Measurements from ENCODE around the gene PRIM2.
"Not testable (repeated sequence)": the region's sequence is repeated elsewhere in the genome, so short reads cannot be mapped to it uniquely, and the experiment has no call there.

The PRIM2 gene

DNA sequence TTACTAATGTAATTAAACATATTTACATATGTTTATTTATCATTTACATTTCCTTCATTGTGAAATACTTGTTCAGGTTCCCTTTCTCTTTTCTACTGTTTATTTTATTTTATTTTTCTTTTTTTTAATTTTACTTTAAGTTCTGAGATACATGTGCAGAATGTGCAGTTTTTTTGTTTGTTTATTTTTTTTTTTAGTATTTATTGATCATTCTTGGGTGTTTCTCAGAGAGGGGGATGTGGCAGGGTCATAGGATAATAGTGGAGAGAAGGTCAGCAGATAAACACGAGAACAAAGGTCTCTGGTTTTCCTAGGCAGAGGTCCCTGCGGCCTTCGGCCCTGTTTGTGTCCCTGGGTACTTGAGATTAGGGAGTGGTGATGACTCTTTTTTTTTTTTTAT is 8.7 kb upstream of the PRIM2 start:
- DNase-seq (ENCODE audit: low read depth in 2 of 2) = not testable (repeated sequence)

DNA sequence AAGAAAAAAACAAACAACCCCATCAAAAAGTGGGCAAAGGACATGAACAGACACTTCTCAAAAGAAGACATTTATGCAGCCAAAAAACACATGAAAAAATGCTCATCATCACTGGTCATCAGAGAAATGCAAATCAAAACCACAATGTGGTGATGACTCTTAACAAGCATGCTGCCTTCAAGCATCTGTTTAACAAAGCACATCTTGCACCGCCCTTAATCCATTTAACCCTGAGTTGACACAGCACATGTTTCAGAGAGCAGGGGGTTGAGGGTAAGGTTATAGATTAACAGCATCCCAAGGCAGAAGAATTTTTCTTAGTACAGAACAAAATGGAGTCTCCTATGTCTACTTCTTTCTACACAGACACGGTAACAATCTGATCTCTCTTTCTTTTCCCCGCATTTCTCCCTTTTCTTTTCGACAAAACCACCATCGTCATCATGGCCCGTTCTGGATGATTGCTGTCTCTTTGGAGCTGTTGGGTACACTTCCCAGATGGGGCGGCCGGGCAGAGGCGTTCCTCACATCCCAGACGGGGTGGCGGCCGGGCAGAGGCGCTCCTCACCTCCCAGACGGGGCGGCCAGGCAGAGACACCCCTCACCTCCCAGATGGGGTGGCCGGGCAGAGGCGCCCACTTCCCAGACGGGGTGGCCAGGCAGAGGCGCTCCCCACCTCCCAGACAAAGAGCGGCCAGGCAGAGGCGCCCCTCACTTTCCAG is 7.2 kb upstream of the PRIM2 start:
- DNase-seq (ENCODE audit: low read depth in 2 of 2) = not testable (repeated sequence)

DNA sequence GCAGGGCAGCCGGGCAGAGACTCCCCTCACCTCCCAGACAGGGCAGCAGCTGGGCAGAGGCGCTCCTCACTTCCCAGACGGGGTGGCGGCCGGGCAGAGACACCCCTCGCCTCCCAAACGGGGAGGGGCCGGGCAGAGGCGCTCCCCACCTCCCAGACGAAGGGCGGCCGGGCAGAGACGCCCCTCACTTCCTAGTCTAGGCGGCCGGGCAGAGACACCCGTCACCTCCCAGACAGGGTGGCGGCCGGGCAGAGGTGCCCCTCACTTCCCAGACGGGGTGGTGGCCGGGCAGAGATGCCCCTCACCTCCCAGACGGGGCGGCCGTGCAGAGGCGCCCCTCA is 6.6 kb upstream of the PRIM2 start:
- DNase-seq (ENCODE audit: low read depth in 2 of 2) = no peak

DNA sequence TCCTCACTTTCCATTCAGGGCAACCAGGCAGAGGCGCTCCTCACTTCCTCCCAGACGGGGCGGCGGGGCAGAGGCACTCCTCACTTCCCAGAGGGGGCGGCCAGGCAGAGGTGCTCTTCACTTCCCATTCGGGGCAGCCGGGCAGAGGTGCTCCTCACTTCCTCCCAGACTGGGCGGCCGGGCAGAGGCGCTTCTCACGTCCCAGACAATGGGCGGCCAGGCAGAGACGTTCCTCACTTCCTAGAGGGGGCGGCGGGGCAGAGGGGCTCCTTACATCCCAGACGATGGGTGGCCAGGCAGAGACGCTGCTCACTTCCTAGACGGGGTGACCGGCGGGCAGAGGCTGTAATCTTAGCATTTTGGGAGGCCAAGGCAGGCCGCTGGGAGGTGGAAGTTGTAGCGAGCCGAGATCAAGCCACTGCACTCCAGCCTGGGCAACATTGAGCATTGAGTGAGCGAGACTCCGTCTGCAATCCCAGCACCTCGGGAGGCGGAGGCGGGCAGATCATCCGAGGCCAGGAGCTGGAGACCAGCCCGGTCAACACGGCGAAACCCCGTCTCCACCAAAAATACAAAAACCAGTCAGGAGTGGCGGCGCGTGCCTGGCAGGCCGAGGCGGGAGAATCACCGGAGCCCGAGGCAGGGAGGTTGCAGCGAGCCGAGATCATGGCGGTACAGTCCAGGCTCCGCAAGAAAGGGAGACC is 6.0 kb upstream of the PRIM2 start:
- DNase-seq (ENCODE audit: low read depth in 2 of 2) = not testable (repeated sequence)

DNA sequence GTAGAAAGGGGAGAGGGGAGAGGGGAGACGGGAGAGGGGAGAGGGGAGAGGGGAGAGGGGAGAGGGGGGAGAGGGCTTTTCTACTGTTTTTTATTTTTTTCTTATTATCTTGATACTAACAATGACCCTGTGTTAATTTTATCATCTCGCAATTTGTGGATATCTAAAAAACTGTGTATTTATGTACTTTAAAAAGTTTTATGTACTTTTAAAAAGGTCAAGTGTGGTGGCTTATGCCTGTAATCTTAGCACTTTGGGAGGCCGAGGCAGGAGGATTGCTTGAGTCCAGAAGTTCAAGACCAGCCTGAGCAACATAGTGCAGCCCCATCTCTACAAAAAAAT is 5.5 kb upstream of the PRIM2 start:
- DNase-seq (ENCODE audit: low read depth in 2 of 2) = no peak

DNA sequence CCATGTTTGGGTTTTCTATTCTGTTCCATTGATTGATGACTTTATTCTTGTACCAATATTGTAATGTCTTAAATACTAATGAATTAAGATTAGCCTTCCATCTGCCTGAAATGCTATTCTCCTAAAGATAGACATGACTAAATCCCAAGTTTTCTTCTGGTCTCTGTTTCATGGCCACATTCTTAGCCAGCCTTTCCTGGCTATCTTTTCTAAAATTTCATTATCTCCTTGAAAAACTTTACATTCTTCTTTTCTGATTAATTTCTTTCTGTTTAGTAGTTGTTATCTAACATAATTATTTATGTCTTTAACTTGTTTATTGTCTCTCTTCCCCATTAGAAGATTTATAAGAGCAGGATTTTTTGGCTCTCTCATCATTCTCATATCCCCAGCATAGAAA is 4.4 kb upstream of the PRIM2 start:
- no peak for DNase-seq (ENCODE audit: low read depth in 2 of 2)

DNA sequence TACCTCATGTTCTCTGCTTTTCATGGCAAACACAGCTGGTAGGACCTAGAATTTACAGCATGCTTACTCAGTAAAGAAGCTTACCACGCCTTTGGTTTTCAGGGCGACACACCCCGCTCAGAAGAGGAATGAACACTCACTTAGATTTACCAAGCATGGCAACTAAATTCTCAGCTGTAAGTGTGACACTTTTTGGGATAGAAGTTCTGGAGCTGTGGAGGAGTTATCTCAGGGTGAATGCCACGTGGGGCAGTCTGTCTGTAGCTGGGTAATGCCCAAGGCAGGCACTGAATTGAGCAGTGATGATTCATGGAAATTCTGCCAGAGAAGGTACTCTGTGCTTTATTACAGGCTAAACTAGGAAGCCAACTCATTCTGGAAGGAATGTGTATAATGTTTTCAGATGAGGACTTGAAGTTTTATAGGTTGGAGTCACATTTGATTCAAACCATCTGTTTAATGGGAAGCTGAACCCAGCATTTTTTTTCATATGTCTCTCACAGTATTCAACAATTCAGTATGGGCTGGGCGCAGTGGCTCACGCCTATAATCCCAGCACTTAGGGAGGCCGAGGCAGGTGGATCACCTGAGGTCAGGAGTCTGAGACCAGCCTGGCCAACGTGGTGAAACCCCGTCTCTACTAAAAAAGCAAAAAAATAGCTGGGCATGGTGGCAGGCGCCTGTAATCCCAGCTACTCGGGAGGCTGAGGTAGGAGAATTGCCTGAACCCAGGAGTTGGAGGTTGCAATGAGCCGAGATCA is 3.5 kb upstream of the PRIM2 start:
- DNase-seq (ENCODE audit: low read depth in 2 of 2) = no peak

DNA sequence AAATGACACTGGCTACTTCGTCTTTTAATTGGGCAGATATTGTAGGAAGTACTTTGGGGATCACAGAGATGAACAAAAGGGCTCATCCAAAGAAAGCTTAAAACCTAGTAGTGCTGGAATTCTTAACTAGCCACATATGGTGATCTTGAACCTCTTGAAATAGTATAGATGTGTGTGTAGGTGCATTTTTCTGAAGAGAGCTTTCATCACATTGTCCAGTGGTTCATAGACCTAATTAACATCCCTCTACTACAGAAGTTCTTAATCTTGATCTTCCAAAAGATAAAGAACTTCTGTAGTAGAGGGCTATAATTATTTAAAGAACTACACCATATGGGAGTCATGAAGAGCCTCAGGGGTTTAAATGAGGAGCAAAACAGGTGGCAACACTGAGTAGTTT is 2.3 kb upstream of the PRIM2 start:
- DNase-seq (ENCODE audit: low read depth in 2 of 2) = no peak

DNA sequence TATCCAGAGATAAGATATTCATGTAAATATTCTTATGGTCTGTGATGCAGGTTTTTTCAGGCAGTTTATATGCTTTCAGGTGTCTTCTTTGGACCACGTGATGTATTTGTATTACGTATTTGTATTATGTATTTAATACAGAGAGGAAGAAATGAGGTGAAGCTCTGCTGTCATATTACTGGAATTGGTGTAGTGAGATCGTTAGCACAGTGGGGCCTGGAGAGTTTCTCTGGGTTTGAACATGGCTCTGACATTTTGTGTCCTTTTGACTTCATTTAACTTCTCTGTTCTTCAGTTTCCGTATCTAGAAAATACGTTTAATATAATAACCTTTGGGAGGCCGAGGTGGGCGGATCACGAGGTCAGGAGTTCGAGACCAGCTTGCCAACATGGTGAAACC is 1.6 kb upstream of the PRIM2 start:
- no peak for DNase-seq (ENCODE audit: low read depth in 2 of 2)

DNA sequence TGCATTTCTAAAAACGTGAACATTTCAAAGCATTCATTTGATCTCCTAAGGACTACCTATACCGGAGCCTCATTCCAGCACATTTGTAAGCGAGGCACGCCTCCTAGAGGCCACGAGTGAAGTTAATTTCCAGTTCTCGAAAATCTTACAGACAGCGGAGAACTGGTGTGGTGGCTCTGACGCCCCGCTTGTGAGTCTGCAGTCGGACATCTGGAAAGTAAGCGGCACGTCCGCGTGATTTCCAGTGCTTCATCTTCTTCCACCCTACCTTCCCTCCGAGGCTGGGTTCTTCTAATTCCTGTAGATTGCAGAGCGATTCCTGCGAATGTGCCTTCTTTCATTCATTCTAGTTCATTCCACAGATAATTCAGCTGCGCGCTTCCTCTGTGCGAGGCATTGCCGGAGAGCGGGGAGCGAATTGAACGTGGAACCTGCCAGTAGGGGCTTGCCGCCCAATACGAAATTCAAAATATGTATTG is 810 bp upstream of the PRIM2 start:
- peak; percentile 71 to 76 for DNase-seq (ENCODE audit: low read depth in 2 of 2)

DNA sequence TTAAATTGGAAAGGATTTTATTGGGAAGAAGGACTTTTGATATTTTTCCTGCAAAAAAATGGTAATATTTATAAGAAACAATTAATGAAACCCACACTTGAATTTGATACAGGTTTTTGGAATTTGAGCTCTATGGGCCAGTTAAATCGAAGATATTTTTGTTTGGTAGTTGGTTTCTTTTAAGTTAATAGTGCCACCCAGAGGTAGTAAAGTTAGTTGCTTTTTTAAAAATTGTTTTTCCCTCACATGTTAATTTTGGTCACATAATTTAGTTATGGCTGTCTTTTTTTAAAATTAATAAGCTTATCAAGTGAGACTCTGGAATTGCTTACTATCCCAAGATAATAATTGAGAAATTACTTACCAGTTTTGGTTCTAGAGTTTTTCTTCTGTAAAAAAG is 7.1 kb downstream of the PRIM2 start:
- DNase-seq (ENCODE audit: low read depth in 2 of 2) = no peak

DNA sequence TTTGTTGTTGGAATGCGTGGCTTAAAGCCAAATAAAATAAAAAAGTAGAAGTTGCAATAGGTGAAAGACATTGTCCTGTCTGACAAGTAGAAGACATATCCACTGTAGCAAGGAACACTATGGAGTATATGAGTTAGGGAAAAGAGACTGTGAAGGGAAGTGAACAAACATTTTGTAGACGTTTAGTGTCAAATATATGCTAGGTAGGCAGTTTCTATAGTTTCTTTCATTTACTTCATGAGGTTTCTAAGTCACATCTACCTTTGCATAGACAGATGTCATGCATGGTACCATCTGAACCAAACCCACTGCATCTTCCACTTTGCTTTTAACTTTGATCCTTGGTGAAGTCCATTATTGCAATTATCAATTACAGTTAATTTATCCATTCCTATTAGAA is 9.9 kb downstream of the PRIM2 start:
- DNase-seq (ENCODE audit: low read depth in 2 of 2) = no peak

DNA sequence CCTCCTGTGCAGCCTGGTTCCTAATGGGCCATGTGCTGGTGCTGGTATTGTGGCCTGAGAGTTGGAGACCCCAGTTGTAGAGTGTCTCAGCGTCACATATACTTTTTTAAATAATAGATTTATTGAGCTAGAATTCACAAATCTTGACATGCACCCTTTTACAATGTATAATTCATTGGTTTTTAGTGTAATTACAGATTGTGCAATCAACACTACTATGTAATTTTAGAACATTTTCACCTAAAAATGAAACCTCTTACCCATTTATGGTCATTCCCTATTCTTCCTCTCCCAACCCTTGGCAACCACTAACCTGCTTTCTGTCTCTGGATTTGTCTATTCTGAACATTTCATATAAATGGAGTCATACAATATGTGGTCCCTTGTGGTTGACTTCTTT is 10.6 kb downstream of the PRIM2 start:
- no peak for DNase-seq (ENCODE audit: low read depth in 2 of 2)

DNA sequence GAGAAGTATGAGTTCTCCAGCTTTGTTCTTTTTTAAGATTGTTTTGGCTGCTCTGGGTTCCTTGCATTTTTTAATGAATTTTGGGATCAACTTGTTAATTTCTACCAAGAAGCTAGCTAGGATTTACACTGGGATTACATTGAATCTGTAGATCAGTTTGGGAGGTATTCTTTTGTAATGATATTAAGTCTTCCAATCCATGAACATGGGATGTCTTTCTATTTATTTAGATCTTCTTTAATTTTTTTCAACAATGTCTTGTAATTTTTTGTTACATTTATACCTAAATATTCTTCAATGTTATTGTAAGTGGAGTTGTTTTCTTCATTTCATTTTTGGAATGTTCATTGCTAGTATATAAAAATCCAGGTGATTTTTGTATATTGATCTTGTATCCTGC is 12.5 kb downstream of the PRIM2 start:
- no peak for DNase-seq (ENCODE audit: low read depth in 2 of 2)

DNA sequence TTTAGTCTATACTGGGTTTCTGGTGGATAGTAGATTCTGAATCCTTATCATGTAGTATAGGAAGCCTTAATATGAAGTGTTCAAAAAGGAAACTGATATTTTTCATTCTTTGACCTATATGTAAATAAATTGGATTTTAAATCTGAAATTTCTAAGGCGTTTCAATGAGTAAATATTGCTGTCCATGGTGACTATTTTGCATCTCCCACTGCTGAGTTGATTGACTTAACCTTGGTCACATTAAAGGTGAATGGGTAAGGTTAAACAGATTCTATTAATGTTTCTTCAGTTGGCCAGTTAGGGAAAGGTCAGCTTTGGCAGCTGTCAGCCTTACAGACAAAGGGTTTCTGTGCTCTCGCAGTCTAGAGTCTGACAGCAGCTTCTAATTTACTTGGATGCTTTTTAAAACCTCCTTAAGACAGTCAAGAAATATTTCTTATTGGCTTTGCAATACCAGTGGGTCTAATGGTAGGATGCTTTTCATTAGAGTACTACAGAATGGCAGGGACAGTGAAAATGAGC is 24.8 kb downstream of the PRIM2 start:
- DNase-seq (ENCODE audit: low read depth in 2 of 2) = no peak

DNA sequence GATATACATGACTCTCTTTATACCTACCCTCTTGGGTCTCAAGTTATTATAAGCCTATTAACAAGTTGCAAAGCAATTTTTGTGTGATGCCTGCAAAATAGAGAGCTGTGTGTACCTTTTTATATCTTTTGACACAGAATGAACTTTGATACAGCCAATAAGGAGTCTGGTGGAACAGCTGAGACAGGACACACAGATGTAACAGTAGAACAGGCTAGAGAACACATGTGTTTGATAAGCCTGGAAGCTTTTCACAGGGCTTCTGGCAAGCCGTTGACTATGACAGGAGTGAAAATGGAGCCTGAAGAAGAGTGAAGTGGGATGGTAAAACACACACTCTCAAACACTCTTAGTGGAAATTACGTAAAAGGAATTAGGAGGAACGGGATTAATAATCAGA is 25.9 kb downstream of the PRIM2 start:
- not testable (repeated sequence) for DNase-seq (ENCODE audit: low read depth in 2 of 2)

DNA sequence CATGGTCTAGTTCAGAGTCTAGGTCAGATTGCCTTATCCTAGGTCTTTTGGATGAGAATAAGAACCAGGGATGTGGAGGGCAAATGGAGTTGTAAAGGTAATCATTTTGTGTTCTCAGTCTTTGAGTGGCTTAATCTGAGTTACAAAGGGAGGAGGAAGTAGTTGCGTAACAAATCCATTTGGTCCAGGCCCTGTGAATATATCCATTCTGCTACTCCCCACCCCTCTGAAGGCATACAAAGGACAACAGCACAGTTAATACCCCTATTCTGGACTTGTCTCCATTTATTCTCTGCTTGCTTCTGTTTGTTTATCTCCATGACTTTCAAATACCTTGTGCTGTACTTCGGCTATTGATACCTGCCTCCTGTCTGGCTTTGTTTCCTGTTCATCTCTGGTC is 29.3 kb downstream of the PRIM2 start:
- not testable (repeated sequence) for DNase-seq (ENCODE audit: low read depth in 2 of 2)

DNA sequence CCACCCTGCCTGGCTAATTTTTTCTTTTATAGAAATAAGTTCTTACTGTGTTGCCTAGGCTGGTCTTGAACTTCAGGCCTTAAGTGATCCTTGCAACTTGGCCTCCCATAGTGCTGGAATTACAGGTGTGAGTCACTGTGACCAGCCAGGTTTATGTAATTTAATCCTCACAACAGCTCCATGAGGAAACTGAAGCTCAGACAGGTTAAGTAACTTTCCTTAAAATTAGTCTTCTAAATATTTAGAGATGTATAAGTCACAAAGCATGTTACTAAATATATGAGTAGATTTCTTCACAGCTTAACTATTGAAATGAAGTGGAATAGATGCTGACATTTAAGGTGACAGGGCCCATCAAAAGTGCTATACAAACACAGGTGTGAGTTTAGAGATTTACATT is 30.2 kb downstream of the PRIM2 start:
- not testable (repeated sequence) for DNase-seq (ENCODE audit: low read depth in 2 of 2)

DNA sequence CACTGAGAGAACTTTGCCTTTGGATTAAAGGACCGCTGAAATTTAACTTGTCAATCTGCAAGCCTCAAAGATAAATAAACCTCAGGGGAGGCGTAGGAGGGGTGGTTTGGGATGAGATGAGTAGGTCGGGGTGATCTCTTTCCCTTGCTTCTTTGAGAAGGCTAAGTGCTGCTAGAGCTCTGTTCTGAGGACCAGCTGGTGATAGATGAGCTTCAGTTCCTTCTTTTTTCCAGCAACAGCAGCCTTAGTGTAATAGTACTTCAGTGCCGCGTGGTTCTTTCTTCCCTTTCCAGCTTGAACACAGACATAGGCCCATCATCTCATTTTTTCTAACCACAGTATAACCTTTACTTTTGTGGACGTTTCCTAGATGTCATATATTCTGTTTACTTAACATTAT is 33.0 kb downstream of the PRIM2 start:
- not testable (repeated sequence) for DNase-seq (ENCODE audit: low read depth in 2 of 2)

DNA sequence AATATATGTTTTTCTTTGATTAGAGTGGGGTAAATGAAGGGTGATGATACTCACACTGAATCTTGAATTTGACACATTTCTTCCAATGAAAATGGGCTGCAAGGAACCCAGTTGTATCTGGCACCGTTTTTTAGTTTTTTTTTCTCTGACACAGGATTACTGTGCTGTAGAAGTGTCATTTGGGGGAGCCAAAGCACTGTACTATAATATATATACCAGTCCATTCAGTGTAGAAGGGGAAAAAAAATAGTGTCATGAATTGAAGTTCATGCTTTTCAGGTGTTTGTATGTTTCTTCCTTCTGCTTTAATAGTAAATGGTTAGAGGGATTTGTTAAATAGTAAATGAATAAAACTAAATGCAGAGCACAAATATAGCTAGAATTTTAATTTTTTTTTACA is 35.2 kb downstream of the PRIM2 start:
- not testable (repeated sequence) for DNase-seq (ENCODE audit: low read depth in 2 of 2)

DNA sequence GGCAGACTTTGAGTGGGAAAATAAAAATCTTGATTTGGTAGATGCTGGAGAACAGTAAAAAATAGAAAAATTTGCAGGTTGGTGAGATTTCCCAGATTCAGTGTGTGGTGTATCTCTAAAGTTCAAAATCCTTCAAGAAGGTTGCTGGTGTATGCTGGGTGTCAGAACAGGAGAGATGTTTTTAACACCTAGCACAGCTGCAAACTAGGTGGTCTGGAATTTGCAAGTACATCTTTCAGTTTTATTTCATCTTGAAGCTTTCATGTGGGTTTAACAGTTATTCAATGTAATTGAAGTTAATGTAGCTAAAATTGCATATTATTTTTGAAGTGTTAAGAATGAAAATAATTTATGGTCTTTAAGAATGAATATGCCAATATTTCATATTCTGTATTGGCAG is 40.9 kb downstream of the PRIM2 start:
- DNase-seq (ENCODE audit: low read depth in 2 of 2) = not testable (repeated sequence)

DNA sequence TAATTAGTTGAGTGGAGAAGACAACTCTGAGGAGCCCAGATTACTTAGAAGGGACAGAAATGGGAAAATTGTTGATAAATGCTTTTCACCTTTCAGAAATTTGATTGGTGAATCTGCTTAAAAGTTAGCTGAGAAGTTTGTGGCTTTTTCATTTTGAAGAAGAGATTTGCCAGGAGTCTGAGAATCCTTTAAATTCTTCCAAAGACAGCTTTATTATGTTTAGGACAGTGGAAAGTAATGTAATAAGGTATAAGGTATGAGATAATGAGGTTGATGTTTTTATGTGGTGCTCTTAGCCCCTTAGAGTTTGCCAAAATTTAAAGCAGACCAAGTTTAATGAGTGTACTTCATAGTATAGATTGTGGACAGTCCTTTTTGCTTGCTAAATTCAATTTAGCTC is 42.3 kb downstream of the PRIM2 start:
- not testable (repeated sequence) for DNase-seq (ENCODE audit: low read depth in 2 of 2)

DNA sequence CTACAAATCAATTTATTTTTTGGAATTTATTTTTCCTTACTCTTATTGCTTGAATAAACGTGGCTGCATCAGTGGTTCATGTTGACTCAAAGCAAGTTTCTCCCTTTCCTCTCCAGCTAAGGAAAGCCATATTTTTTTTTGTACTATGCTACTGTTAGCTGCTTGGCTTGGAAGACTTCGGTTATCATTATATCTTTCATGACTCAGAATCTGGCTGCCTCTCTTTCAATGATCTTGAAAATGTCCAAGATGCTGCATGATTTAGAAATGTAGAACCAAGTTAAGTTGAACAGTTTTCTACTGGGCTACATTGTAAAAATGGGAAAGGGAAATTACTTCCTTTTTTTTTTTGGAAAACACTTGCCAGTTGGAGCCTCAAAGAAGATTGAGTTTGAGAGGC is 44.9 kb downstream of the PRIM2 start:
- not testable (repeated sequence) for DNase-seq (ENCODE audit: low read depth in 2 of 2)
